H1 (cell line): ENCODE results near the gene VTN. TPM values are rescaled to one million over a fixed set of nuclear protein-coding genes. Genes with fewer than 3 reads are reported as not detected.

Source experiments
- CTCF ChIA-PET: fragments of 300-600 bp; sonication (Branson Sonifier 250); formaldehyde crosslinking; loops from one replicate; lab custom pipeline; 2021; ENCODE audit not compliant: partially characterized antibody; lab: Charles Lee
- POLR2A ChIA-PET: fragments of 300-600 bp; sonication (Branson Sonifier 250); formaldehyde crosslinking; loops from one replicate; lab custom pipeline; 2021; ENCODE audit warnings: inconsistent platforms; ENCODE audit not compliant: partially characterized antibody; lab: Charles Lee
- DNase-seq, 2 experiments: peaks; one replicate each; pipeline versions ENCODE4 v3.0.0 to v3.0.0-alpha.2; 2010 to 2022; ENCODE audit warnings: low spot score in 2 of 2, low read depth in 1 of 2, mixed read lengths in 1 of 2
- FAIRE-seq: peaks from 2 replicates; lab custom pipeline; 2011; peaks lifted over from hg19 to GRCh38; lab: Jason Lieb, UNC
- H2AFZ ChIP-seq: 2 replicates; pipeline ENCODE4 v1.8.1; 2012; ENCODE audit warnings: low read length, inconsistent platforms
- H2AK5ac ChIP-seq: 2 replicates; pipeline ENCODE4 v1.6.1; 2013; ENCODE audit warnings: low read depth, low read length
- H2BK120ac ChIP-seq: replicated peaks from 2 replicates; pipeline ENCODE3; 2013; ENCODE audit warnings: low read depth, low read length, inconsistent platforms
- H2BK12ac ChIP-seq: 2 replicates; pipeline ENCODE4 v1.6.1; 2013; ENCODE audit warnings: low read depth, low read length
- H2BK15ac ChIP-seq: 2 replicates; pipeline ENCODE4 v1.6.1; 2013; ENCODE audit warnings: low read length
- H2BK20ac ChIP-seq: 2 replicates; pipeline ENCODE4 v1.6.1; 2013; ENCODE audit warnings: low read length
- H2BK5ac ChIP-seq: 2 replicates; pipeline ENCODE4 v1.6.1; 2013; ENCODE audit warnings: low read depth, low read length
- H3K14ac ChIP-seq: 2 replicates; pipeline ENCODE4 v1.6.1; 2013; ENCODE audit warnings: inconsistent platforms; ENCODE audit not compliant: insufficient read length
- H3K18ac ChIP-seq: 2 replicates; pipeline ENCODE4 v1.6.1; 2013; ENCODE audit warnings: low read length; ENCODE audit errors: extremely low read depth
- H3K23ac ChIP-seq: 2 replicates; pipeline ENCODE4 v1.6.1; 2013; ENCODE audit warnings: inconsistent platforms; ENCODE audit not compliant: insufficient read length
- H3K23me2 ChIP-seq: 2 replicates; pipeline ENCODE4 v1.6.1; 2013; ENCODE audit warnings: low read depth, low read length
- H3K27ac ChIP-seq: 2 replicates; pipeline ENCODE4 v1.6.1; 2011; ENCODE audit warnings: low read depth, low read length, inconsistent platforms
- H3K27me3 ChIP-seq, 4 experiments: replicated peaks in 1 of 4; 1 replicate in 1 of 4; 2 replicates in 3 of 4; pipeline versions ENCODE4 v1.6.1 to v1.8.1; 2011 to 2013; ENCODE audit warnings: low read length in 3 of 4, mild to moderate bottlenecking in 3 of 4, inconsistent platforms in 2 of 4, mixed read lengths in 2 of 4, moderate library complexity in 1 of 4; ENCODE audit not compliant: control insufficient read depth in 3 of 4, insufficient read depth in 3 of 4; ENCODE audit errors: extremely low read depth in 1 of 4
- H3K36me3 ChIP-seq, 4 experiments: 2 replicates each; pipeline versions ENCODE4 v1.6.1 to v1.8.1; 2011 to 2013; ENCODE audit warnings: mild to moderate bottlenecking in 4 of 4, low read length in 3 of 4, moderate library complexity in 2 of 4, control low read depth in 1 of 4, inconsistent platforms in 1 of 4; ENCODE audit not compliant: insufficient read depth in 4 of 4, control insufficient read depth in 2 of 4
- H3K4ac ChIP-seq: replicated peaks from 2 replicates; pipeline ENCODE3; 2013; ENCODE audit warnings: low read length, low read depth, mixed read lengths, inconsistent platforms; ENCODE audit not compliant: insufficient read length
- H3K4me1 ChIP-seq, 4 experiments: replicated peaks in 1 of 4; 1 replicate in 1 of 4; 2 replicates in 3 of 4; pipeline versions ENCODE4 v1.6.1 to v1.8.1; 2011 to 2013; ENCODE audit warnings: low read length in 3 of 4, inconsistent platforms in 2 of 4, mixed read lengths in 1 of 4; ENCODE audit not compliant: insufficient read depth in 4 of 4, control insufficient read depth in 3 of 4
- H3K4me2 ChIP-seq, 2 experiments: 2 replicates each; pipeline versions ENCODE4 v1.6.1 to v1.8.1; 2011 to 2013; ENCODE audit warnings: low read depth in 2 of 2, low read length in 2 of 2, control low read depth in 1 of 2, inconsistent platforms in 1 of 2, mild to moderate bottlenecking in 1 of 2; ENCODE audit not compliant: insufficient read depth in 1 of 2
- H3K4me3 ChIP-seq, 4 experiments: fragments of 200-600, 300-600 bp in 1 of 4; sonication (generic), shearing (Covaris generic), sonication (Bioruptor Twin) in 1 of 4; 2 replicates each; pipeline versions ENCODE4 v1.5.1 to v1.8.1; 2011 to 2016; ENCODE audit warnings: low read length in 4 of 4, low read depth in 3 of 4, control low read depth in 2 of 4, inconsistent platforms in 2 of 4, mild to moderate bottlenecking in 2 of 4, mixed read lengths in 1 of 4, moderate library complexity in 1 of 4; ENCODE audit not compliant: insufficient read depth in 2 of 4; ENCODE audit errors: extremely low read depth in 1 of 4
- H3K56ac ChIP-seq: replicated peaks from 2 replicates; pipeline ENCODE3; 2013; ENCODE audit warnings: low read depth, mild to moderate bottlenecking, mixed read lengths, low read length, inconsistent platforms; ENCODE audit not compliant: insufficient read length
- H3K79me1 ChIP-seq: 2 replicates; pipeline ENCODE4 v1.6.1; 2013; ENCODE audit warnings: low read depth, low read length, control low read depth
- H3K79me2 ChIP-seq, 2 experiments: 2 replicates each; pipeline versions ENCODE4 v1.6.1 to v1.8.1; 2012 to 2013; ENCODE audit warnings: low read length in 2 of 2, mild to moderate bottlenecking in 2 of 2, inconsistent platforms in 1 of 2; ENCODE audit not compliant: insufficient read depth in 2 of 2, control insufficient read depth in 1 of 2
- H3K9ac ChIP-seq, 4 experiments: replicated peaks in 1 of 4; 1 replicate in 1 of 4; 2 replicates in 3 of 4; pipeline versions ENCODE4 v1.6.1 to v1.8.1; 2011 to 2013; ENCODE audit warnings: low read depth in 3 of 4, low read length in 3 of 4, control low read depth in 2 of 4, mild to moderate bottlenecking in 2 of 4, moderate library complexity in 2 of 4, inconsistent platforms in 1 of 4; ENCODE audit errors: extremely low read depth in 1 of 4
- H3K9me3 ChIP-seq, 2 experiments: 2 replicates each; pipeline versions ENCODE4 v1.6.1 to v1.8.1; 2012 to 2013; ENCODE audit warnings: mild to moderate bottlenecking in 2 of 2, moderate library complexity in 2 of 2, control low read depth in 1 of 2, inconsistent platforms in 1 of 2, low read depth in 1 of 2, low read length in 1 of 2, mixed read lengths in 1 of 2; ENCODE audit not compliant: insufficient read depth in 2 of 2
- H4K20me1 ChIP-seq, 2 experiments: replicated peaks in 1 of 2; 2 replicates each; pipeline versions ENCODE3 to v1.8.1; 2011 to 2013; ENCODE audit warnings: inconsistent platforms in 2 of 2, low read length in 2 of 2, mild to moderate bottlenecking in 1 of 2; ENCODE audit not compliant: insufficient read depth in 2 of 2, control insufficient read depth in 1 of 2
- H4K5ac ChIP-seq: 2 replicates; pipeline ENCODE4 v1.6.1; 2013; ENCODE audit warnings: low read length, low read depth, mixed read lengths, inconsistent platforms; ENCODE audit not compliant: insufficient read length
- H4K8ac ChIP-seq: 2 replicates; pipeline ENCODE4 v1.8.0; 2013; ENCODE audit warnings: mild to moderate bottlenecking, moderate library complexity, low read length, inconsistent platforms; ENCODE audit not compliant: insufficient read depth; ENCODE audit errors: extremely low read depth
- H4K91ac ChIP-seq: replicated peaks from 2 replicates; pipeline ENCODE3; 2013; ENCODE audit warnings: low read length, mixed read lengths, inconsistent platforms; ENCODE audit not compliant: insufficient read length
- NANOG ChIP-seq: IDR thresholded peaks from 2 replicates; pipeline ENCODE4 v1.6.1; 2011; ENCODE audit warnings: low read length, low read depth, mild to moderate bottlenecking, inconsistent platforms; ENCODE audit not compliant: insufficient read depth, poor library complexity, severe bottlenecking
- WGBS, 2 experiments: shearing (Covaris generic) in 1 of 2; methylation state at CpG; one replicate each; pipeline versions ENCODE4 v1.1.6 to v1.1.7; 2013 to 2015; ENCODE audit warnings: low lambda C conversion rate in 2 of 2, mixed read lengths in 2 of 2, inconsistent platforms in 1 of 2, low coverage in 1 of 2, missing lambda C conversion rate in 1 of 2; ENCODE audit not compliant: insufficient replicate concordance in 2 of 2, insufficient coverage in 1 of 2, insufficient read length in 1 of 2; ENCODE audit errors: extremely low coverage in 1 of 2, missing lambda C conversion rate in 1 of 2; 5-methylcytosine and 5-hydroxymethylcytosine counted together
- polyA plus RNA-seq, 7 experiments: library from polyadenylated mRNA; depleted of rRNA in 3 of 7; stranded (reverse) in 5 of 7; unstranded in 2 of 7; fragments of >200 nt in 5 of 7; fragments of 200-250 nt in 2 of 7; gene quantifications; 1 replicate in 5 of 7; 2 replicates in 1 of 7; 4 replicates in 1 of 7; pipeline versions ENCODE4 v1.2.1 to v1.2.3, GENCODE V29; 2011 to 2013; ENCODE audit warnings: missing spikeins in 2 of 7, mixed read lengths in 2 of 7
- total RNA-seq: library from RNA; stranded (reverse); fragmentation: NEBNext Ultra II Directional; extraction: Animal tissue kit (Norgen Biotek cat#: 25700); gene quantifications from 2 replicates; pipeline ENCODE4 v1.2.1, GENCODE V29; 2021
- TF ChIP-seq, protein P1 (sequence below), 3 experiments: IDR thresholded peaks; 1 replicate in 2 of 3; 2 replicates in 1 of 3; pipeline versions ENCODE4 v1.5.1 to v1.6.1; 2011; ENCODE audit warnings: low read length in 3 of 3, mild to moderate bottlenecking in 3 of 3, inconsistent platforms in 2 of 3, low read depth in 1 of 3, moderate library complexity in 1 of 3; ENCODE audit not compliant: insufficient read depth in 1 of 3; ENCODE audit errors: control extremely low read depth in 1 of 3

VTN gene
- total and polyA plus RNA-seq, 2 of the 8 experiments (the other 6 are each of a cell fraction or from before 2014, with no cell fraction given) = 0.18 TPM; not detected in 1

DNA sequence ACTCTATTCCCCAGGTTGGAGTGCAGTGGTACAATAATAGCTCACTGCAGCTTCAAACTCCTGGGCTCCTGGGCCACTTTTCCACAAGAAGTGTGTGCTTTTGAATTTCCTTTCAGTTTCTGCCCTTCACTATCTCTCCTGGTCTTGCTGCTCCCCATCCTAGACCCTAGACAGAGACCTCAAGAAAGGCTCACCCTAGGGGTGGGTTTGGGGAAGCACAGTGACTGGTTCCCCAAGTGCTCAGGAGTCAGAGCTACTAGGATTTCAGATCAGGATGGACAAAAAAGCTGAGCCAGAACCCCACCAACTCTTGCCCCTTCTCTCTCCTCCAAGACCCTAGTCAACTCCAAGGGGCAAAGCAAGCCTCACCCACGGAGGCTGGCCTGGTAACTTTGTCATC lies 3.5 kb downstream of the VTN start:
- Histone ChIP-seq H3K4me1 (peaks cover 3 to 10% (median 5%) of the 10 kb centered on the region in 4 experiments; a peak in 3 of 7 replicates), H3K23me2 (peaks cover 4% of the 10 kb centered on the region; the same call in 1 of the 2 replicates), H3K4me3 (no peak overlapping the region), H3K27ac (no peak overlapping the region), H3K18ac (no peak overlapping the region), H3K4ac (no peak overlapping the region), H3K56ac (no peak overlapping the region), H4K91ac (no peak overlapping the region), H2BK12ac (no peak overlapping the region), H3K36me3 (peaks cover 0 to 6% (median 2%) of the 10 kb centered on the region in 4 experiments; a peak in 4 of 8 replicates), H3K23ac (no peak overlapping the region), H3K9ac (no peak overlapping the region), H3K14ac (no peak overlapping the region), H2BK20ac (no peak overlapping the region), H2AFZ (no peak overlapping the region), H2BK5ac (no peak overlapping the region), H4K8ac (no peak overlapping the region), H3K9me3 (no peaks in the 10 kb centered on the region), H2AK5ac (no peak overlapping the region), H3K4me2 (no peak overlapping the region), H2BK15ac (no peak overlapping the region), H4K5ac (no peak overlapping the region), H3K79me1 (no peaks in the 10 kb centered on the region), H2BK120ac (no peak overlapping the region), H3K27me3 (no peaks in the 10 kb centered on the region), H3K79me2 (no peaks in the 10 kb centered on the region), H4K20me1 (no peaks in the 10 kb centered on the region)
- TF ChIP-seq, protein P1, sequence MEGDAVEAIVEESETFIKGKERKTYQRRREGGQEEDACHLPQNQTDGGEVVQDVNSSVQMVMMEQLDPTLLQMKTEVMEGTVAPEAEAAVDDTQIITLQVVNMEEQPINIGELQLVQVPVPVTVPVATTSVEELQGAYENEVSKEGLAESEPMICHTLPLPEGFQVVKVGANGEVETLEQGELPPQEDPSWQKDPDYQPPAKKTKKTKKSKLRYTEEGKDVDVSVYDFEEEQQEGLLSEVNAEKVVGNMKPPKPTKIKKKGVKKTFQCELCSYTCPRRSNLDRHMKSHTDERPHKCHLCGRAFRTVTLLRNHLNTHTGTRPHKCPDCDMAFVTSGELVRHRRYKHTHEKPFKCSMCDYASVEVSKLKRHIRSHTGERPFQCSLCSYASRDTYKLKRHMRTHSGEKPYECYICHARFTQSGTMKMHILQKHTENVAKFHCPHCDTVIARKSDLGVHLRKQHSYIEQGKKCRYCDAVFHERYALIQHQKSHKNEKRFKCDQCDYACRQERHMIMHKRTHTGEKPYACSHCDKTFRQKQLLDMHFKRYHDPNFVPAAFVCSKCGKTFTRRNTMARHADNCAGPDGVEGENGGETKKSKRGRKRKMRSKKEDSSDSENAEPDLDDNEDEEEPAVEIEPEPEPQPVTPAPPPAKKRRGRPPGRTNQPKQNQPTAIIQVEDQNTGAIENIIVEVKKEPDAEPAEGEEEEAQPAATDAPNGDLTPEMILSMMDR (IDR thresholded peaks at IDR 0.05; ENCODE audit: control extremely low read depth in 1 of 3, insufficient read depth in 1 of 3, low read depth in 1 of 3, low read length in 3 of 3) = peak; percentile 10 to 47 (median 16); a peak in 2 of 4 replicates
- TF ChIP-seq NANOG = no peak
- FAIRE-seq = no peak
- POLR2A ChIA-PET = interaction anchor here (1.0 to 12.7 kb wide), 7 partner anchors 8 to 100 kb away, joined by 3 to 103 read pairs (median 3); partner anchors contain the start of gene POLDIP2
- DNase-seq = no peak
- CTCF ChIA-PET = interaction anchor here (0.7 to 2.8 kb wide), 9 partner anchors 12 to 138 kb away, joined by 3 to 10 read pairs (median 3); partner anchors contain the start of genes IFT20 and TNFAIP1
- WGBS, 2 experiments = 73% methylated on average over 1 of the region's 1 CpG; no CpG with 5 or more reads in 1 of the 2 experiments
